AG04449 (cell line): ENCODE data around the gene KHK.

Experiments
- CTCF ChIA-PET: fragments of 350-600 bp; formaldehyde crosslinking; extraction: SDS; loops from one replicate; lab custom pipeline; 2021; ENCODE audit warnings: antibody characterized with exemption; lab: Yijun Ruan, JAX
- POLR2A ChIA-PET: fragments of 400-600, 350-600 bp; formaldehyde crosslinking; extraction: SDS; loops from one replicate; lab custom pipeline; 2020; ENCODE audit warnings: antibody characterized with exemption, inconsistent platforms; lab: Yijun Ruan, JAX
- DNase-seq: peaks from one replicate; pipeline ENCODE4 v3.0.0-alpha.2; 2010; ENCODE audit warnings: low read depth, low spot score
- H3K4me3 ChIP-seq: 2 replicates; pipeline ENCODE4 v1.5.1; 2011; ENCODE audit warnings: low read depth, mild to moderate bottlenecking, control low read depth, low read length
- CTCF ChIP-seq: IDR thresholded peaks from one replicate; pipeline ENCODE4 v1.5.1; 2011; ENCODE audit warnings: mild to moderate bottlenecking, moderate library complexity, low read length, control low read depth, inconsistent platforms; ENCODE audit not compliant: insufficient read depth; ENCODE audit errors: missing control alignments

Gene KHK

GRCh38 chr2:27081984-27082772 lies 4.4 kb upstream of the KHK start:
- POLR2A ChIA-PET: interaction anchor here (1.0 to 4.6 kb wide), 4 partner anchors 10 to 32 kb away, joined by 3 to 28 read pairs (median 10); partner anchors contain the start of genes AGBL5 and OST4
- CTCF ChIA-PET: interaction anchor here (0.7 to 10.3 kb wide), 11 partner anchors 9 to 236 kb away, joined by 3 to 73 read pairs (median 7); partner anchors contain the start of gene AGBL5
- no peak for TF ChIP-seq CTCF
- no peak for DNase-seq
- H3K4me3 ChIP-seq: no peak overlapping the region

- ChIA-PET POLR2A (interaction anchor here (1.0 to 4.6 kb wide), 3 partner anchors 10 to 32 kb away, joined by 3 to 28 read pairs (median 5); partner anchors contain the start of gene OST4), CTCF (interaction anchor here (1.0 to 10.3 kb wide), 10 partner anchors 9 to 121 kb away, joined by 3 to 73 read pairs (median 10); partner anchors contain the start of gene AGBL5)
- no peak for DNase-seq
- no peak for TF ChIP-seq CTCF
- no peak overlapping the region for H3K4me3 ChIP-seq
Observed at GRCh38 chr2:27082773-27083409, 3.7 kb upstream of the KHK start.

GRCh38 chr2:27083410-27084296 lies 2.9 kb upstream of the KHK start:
- no peak overlapping the region for H3K4me3 ChIP-seq
- ChIA-PET CTCF (interaction anchor here (0.6 to 10.3 kb wide), 12 partner anchors 10 to 197 kb away, joined by 3 to 73 read pairs (median 4); partner anchors contain the start of gene AGBL5), POLR2A (interaction anchor here (1.3 to 4.6 kb wide), 2 partner anchors 12 to 33 kb away, joined by 5 to 28 read pairs; partner anchors contain the start of gene OST4)
- no peak for DNase-seq
- TF ChIP-seq CTCF: no peak

GRCh38 chr2:27084297-27085061 lies 2.1 kb upstream of the KHK start:
- ChIA-PET CTCF (interaction anchor here (0.6 to 10.3 kb wide), 15 partner anchors 8 to 533 kb away, joined by 3 to 73 read pairs (median 5); partner anchors contain the start of genes AGBL5 and TMEM214), POLR2A (interaction anchor here (4.6 kb wide), 1 partner anchor 13 kb away, joined by 28 read pairs; the partner anchor contains the start of gene OST4)
- no peak for TF ChIP-seq CTCF
- H3K4me3 ChIP-seq: no peak overlapping the region
- no peak for DNase-seq

- no peak for TF ChIP-seq CTCF
- ChIA-PET CTCF (interaction anchor here (0.6 to 10.3 kb wide), 17 partner anchors 8 to 533 kb away, joined by 3 to 73 read pairs (median 5); partner anchors contain the start of genes AGBL5, OST4 and TMEM214), POLR2A (interaction anchor here (1.3 kb wide), 1 partner anchor 9 kb away, joined by 3 read pairs; no protein-coding TSS in a partner anchor)
- peak overlapping the region; percentile 27 for H3K4me3 ChIP-seq
- DNase-seq: no peak
Observed at GRCh38 chr2:27085062-27085672, 1.4 kb upstream of the KHK start.
